Keratinocyte (primary cell): Measurements from ENCODE around the gene SFMBT2. TPM values are rescaled to one million over a fixed set of nuclear protein-coding genes. Genes with fewer than 3 reads are reported as not detected.

ENCODE experiments used
- DNase-seq: peaks from one replicate; pipeline ENCODE4 v3.0.0-alpha.2; 2011; ENCODE audit warnings: low read depth, missing footprints, low spot score
- FAIRE-seq: peaks from 2 replicates; lab custom pipeline; 2011; peaks lifted over from hg19 to GRCh38; lab: Jason Lieb, UNC
- H2AFZ ChIP-seq: 2 replicates; pipeline ENCODE4 v1.6.0; 2012; ENCODE audit warnings: low read length, control low read depth, inconsistent platforms; ENCODE audit not compliant: control insufficient read depth
- H3K27ac ChIP-seq: 2 replicates; pipeline ENCODE4 v1.5.1; 2011; ENCODE audit warnings: low read length; ENCODE audit not compliant: control insufficient read depth, insufficient read depth
- H3K27me3 ChIP-seq: 3 replicates; pipeline ENCODE4 v1.6.0; 2011; ENCODE audit warnings: low read length; ENCODE audit not compliant: control insufficient read depth, insufficient read depth; ENCODE audit errors: extremely low read depth
- H3K36me3 ChIP-seq, 2 experiments: 2 replicates in 1 of 2; 3 replicates in 1 of 2; pipeline ENCODE4 v1.5.1; 2011; ENCODE audit warnings: low read length in 2 of 2, mild to moderate bottlenecking in 1 of 2; ENCODE audit not compliant: control insufficient read depth in 2 of 2, insufficient read depth in 2 of 2; ENCODE audit errors: extremely low read depth in 1 of 2
- H3K4me1 ChIP-seq: 3 replicates; pipeline ENCODE4 v1.5.1; 2011; ENCODE audit warnings: low read length; ENCODE audit not compliant: control insufficient read depth, insufficient read depth; ENCODE audit errors: extremely low read depth
- H3K4me2 ChIP-seq: 3 replicates; pipeline ENCODE4 v1.6.0; 2011; ENCODE audit warnings: low read depth, low read length; ENCODE audit not compliant: control insufficient read depth, insufficient read depth; ENCODE audit errors: extremely low read depth
- H3K4me3 ChIP-seq, 3 experiments: fragments of 200-600 bp in 1 of 3; sonication (generic) in 1 of 3; 2 replicates in 2 of 3; 3 replicates in 1 of 3; pipeline ENCODE4 v1.5.1; 2011 to 2016; ENCODE audit warnings: low read length in 3 of 3, mild to moderate bottlenecking in 3 of 3, control low read depth in 2 of 3, inconsistent platforms in 1 of 3, low read depth in 1 of 3, mixed read lengths in 1 of 3, mixed run types in 1 of 3, moderate library complexity in 1 of 3; ENCODE audit not compliant: control insufficient read depth in 2 of 3, insufficient read depth in 2 of 3; ENCODE audit errors: extremely low read depth in 1 of 3
- H3K79me2 ChIP-seq: 2 replicates; pipeline ENCODE4 v1.6.0; 2012; ENCODE audit warnings: low read length; ENCODE audit not compliant: control insufficient read depth, insufficient read depth
- H3K9ac ChIP-seq: 3 replicates; pipeline ENCODE4 v1.6.0; 2011; ENCODE audit warnings: low read length; ENCODE audit not compliant: control insufficient read depth, insufficient read depth; ENCODE audit errors: extremely low read depth
- H3K9me1 ChIP-seq: 3 replicates; pipeline ENCODE4 v1.6.0; 2011; ENCODE audit warnings: low read length; ENCODE audit not compliant: control insufficient read depth, insufficient read depth; ENCODE audit errors: extremely low read depth
- H3K9me3 ChIP-seq: 2 replicates; pipeline ENCODE4 v1.5.1; 2012; ENCODE audit warnings: low read depth, low read length; ENCODE audit not compliant: control insufficient read depth
- H4K20me1 ChIP-seq: 3 replicates; pipeline ENCODE4 v1.6.0; 2011; ENCODE audit warnings: low read length; ENCODE audit not compliant: control insufficient read depth, insufficient read depth; ENCODE audit errors: extremely low read depth
- EZH2 ChIP-seq: IDR thresholded peaks from one replicate; pipeline ENCODE4 v1.6.1; 2012; ENCODE audit warnings: inconsistent platforms, mild to moderate bottlenecking, low read length, moderate library complexity
- dilution Hi-C: fragments of 300-500 bp; cut with MboI; formaldehyde crosslinking; loops from one replicate; pipeline ENCODE4 v1.7.0; 2020; ENCODE audit warnings: low sequenced_read_pairs; ENCODE audit not compliant: extremely low pct_ligation_motif_present
- polyA plus RNA-seq, 5 experiments: library from polyadenylated mRNA; depleted of rRNA in 3 of 5; stranded (reverse) in 3 of 5; stranded (forward) in 1 of 5; unstranded in 1 of 5; fragments of >200 nt; gene quantifications; 1 replicate in 1 of 5; 2 replicates in 3 of 5; 3 replicates in 1 of 5; pipeline versions ENCODE4 v1.2.1 to v1.2.3, GENCODE V29; 2011 to 2012; ENCODE audit warnings: missing spikeins in 2 of 5, low read depth in 1 of 5, low replicate concordance in 1 of 5
- TF ChIP-seq, protein P1 (sequence below), 3 experiments: IDR thresholded peaks in 1 of 3; conservative IDR thresholded peaks in 1 of 3; optimal IDR thresholded peaks in 1 of 3; 2 replicates in 2 of 3; 3 replicates in 1 of 3; pipeline versions ENCODE3 to v1.5.1; 2011; ENCODE audit warnings: low read length in 3 of 3, mild to moderate bottlenecking in 3 of 3, moderate library complexity in 2 of 3, control low read depth in 1 of 3, inconsistent platforms in 1 of 3; ENCODE audit not compliant: insufficient read depth in 2 of 3; ENCODE audit errors: extremely low read depth in 1 of 3

SFMBT2 gene
- polyA plus RNA-seq, 1 donor (not counting 4 experiments of a cell fraction or from before 2014, with no cell fraction given) = 0.71 TPM

DNA sequence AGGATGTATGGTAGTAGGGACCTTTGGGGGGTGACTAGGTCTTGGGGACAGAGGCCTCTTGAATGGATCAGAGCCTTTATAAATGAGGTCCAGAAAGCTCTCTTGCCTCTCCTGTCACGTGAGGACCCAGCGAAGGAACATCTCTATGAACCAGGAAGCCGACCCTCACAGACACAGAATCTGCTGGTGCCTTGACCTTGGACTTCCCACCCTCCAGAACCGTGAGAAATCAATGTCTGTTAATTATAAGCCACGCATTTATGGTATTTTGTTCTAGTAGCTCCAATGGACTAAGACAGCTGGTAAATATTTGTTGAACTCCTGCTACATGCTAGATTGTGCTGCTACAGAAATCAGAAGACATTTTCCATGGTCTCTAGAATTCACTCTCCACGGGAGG lies 276.9 kb downstream of the SFMBT2 start:
- H3K4me3 ChIP-seq = no peak overlapping the region
- H3K4me2 ChIP-seq = no peak overlapping the region
- DNase-seq = no peak
- H3K9me1 ChIP-seq = no peaks in the 10 kb centered on the region
- H3K36me3 ChIP-seq = no peaks in the 10 kb centered on the region
- TF ChIP-seq EZH2 = no peak
- TF ChIP-seq, protein P1, sequence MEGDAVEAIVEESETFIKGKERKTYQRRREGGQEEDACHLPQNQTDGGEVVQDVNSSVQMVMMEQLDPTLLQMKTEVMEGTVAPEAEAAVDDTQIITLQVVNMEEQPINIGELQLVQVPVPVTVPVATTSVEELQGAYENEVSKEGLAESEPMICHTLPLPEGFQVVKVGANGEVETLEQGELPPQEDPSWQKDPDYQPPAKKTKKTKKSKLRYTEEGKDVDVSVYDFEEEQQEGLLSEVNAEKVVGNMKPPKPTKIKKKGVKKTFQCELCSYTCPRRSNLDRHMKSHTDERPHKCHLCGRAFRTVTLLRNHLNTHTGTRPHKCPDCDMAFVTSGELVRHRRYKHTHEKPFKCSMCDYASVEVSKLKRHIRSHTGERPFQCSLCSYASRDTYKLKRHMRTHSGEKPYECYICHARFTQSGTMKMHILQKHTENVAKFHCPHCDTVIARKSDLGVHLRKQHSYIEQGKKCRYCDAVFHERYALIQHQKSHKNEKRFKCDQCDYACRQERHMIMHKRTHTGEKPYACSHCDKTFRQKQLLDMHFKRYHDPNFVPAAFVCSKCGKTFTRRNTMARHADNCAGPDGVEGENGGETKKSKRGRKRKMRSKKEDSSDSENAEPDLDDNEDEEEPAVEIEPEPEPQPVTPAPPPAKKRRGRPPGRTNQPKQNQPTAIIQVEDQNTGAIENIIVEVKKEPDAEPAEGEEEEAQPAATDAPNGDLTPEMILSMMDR (optimal IDR thresholded peaks at IDR 0.05 in 1 of 3, IDR thresholded peaks at IDR 0.05 in 1 of 3, conservative IDR thresholded peaks at IDR 0.05 in 1 of 3; ENCODE audit: extremely low read depth in 1 of 3, insufficient read depth in 2 of 3, low read length in 3 of 3) = no peak
- peaks cover 3% of the 10 kb centered on the region for H3K27me3 ChIP-seq
- no peaks in the 10 kb centered on the region for H3K4me1 ChIP-seq
- FAIRE-seq = no peak
- H3K27ac ChIP-seq = no peak overlapping the region
- H3K9ac ChIP-seq = no peak overlapping the region
- H3K79me2 ChIP-seq = no peaks in the 10 kb centered on the region
- dilution Hi-C loops = no loop called here
- H2AFZ ChIP-seq = no peak overlapping the region
- H3K9me3 ChIP-seq = no peaks in the 10 kb centered on the region
- no peaks in the 10 kb centered on the region for H4K20me1 ChIP-seq

DNA sequence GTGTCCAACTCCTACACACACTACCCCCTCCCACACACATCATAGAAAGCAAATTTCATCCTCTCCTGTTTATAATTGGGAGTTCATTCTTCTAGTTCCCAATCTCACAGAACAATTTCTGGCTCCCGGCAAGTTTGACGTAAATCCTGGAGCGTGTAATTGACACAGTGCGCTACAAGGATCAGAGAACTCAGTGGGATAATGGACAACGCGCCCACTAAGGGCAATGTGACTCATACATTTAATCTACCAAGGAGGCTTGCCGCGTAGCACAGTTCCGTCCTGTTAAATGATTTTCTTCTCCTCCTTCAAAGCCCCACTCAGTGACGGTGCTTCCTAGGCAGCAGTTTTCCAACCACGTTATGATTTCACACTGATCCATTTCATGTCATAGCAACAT lies 277.6 kb downstream of the SFMBT2 start:
- Histone ChIP-seq H3K4me2 (no peak overlapping the region), H3K9ac (no peak overlapping the region), H3K27me3 (peaks cover 3% of the 10 kb centered on the region), H3K79me2 (no peaks in the 10 kb centered on the region), H3K9me1 (no peaks in the 10 kb centered on the region), H3K4me3 (no peak overlapping the region), H3K36me3 (no peaks in the 10 kb centered on the region), H3K4me1 (no peaks in the 10 kb centered on the region), H3K27ac (no peak overlapping the region), H2AFZ (no peak overlapping the region), H3K9me3 (no peaks in the 10 kb centered on the region), H4K20me1 (no peaks in the 10 kb centered on the region)
- FAIRE-seq (no peak), DNase-seq (no peak)
- TF ChIP-seq, protein P1 (optimal IDR thresholded peaks at IDR 0.05 in 1 of 3, IDR thresholded peaks at IDR 0.05 in 1 of 3, conservative IDR thresholded peaks at IDR 0.05 in 1 of 3; ENCODE audit: extremely low read depth in 1 of 3, insufficient read depth in 2 of 3, low read length in 3 of 3) = no peak
- TF ChIP-seq EZH2 = no peak
- dilution Hi-C loops = no loop called here
